ENCODE data around the gene CASP8AP2. TPM values are rescaled to one million over a fixed set of nuclear protein-coding genes. Genes with fewer than 3 reads are reported as not detected.

Gene CASP8AP2
- total and polyA plus RNA-seq, 9 of the 15 experiments (the other 6 are each of a cell fraction or from before 2014, with no cell fraction given) = 10.6 to 30.0 (median 19.1) TPM

GRCh38 chr6:89797317-89797716 lies 32.4 kb upstream of the CASP8AP2 start (continued):
- TF ChIP-seq TBL1XR1 (IDR thresholded peaks at IDR 0.05; ENCODE audit: low read length in 2 of 2) (no peak), RHOXF2B (CRISPR knock-in tag; conservative IDR thresholded peaks at IDR 0.05) (no peak), ZNF436 (CRISPR knock-in tag; IDR thresholded peaks at IDR 0.05) (no peak), RBBP5 (IDR thresholded peaks at IDR 0.05; ENCODE audit: borderline replicate concordance, insufficient read depth, low read length, poor library complexity, severe bottlenecking) (no peak), ZNF551 (CRISPR knock-in tag; IDR thresholded peaks at IDR 0.05) (no peak), ARID3B (CRISPR knock-in tag; IDR thresholded peaks at IDR 0.05; ENCODE audit: borderline replicate concordance) (no peak), BRD9 (IDR thresholded peaks at IDR 0.05; ENCODE audit: low read depth, partially characterized antibody) (no peak), ERF (CRISPR knock-in tag; IDR thresholded peaks at IDR 0.05) (no peak), ZBTB5 (IDR thresholded peaks at IDR 0.05) (no peak), ZBTB11 (CRISPR knock-in tag; IDR thresholded peaks at IDR 0.05) (no peak), ETS2 (tag; IDR thresholded peaks at IDR 0.05; ENCODE audit: borderline replicate concordance, poor library complexity, severe bottlenecking) (no peak), BCOR (IDR thresholded peaks at IDR 0.05) (no peak), TSC22D4 (tag; IDR thresholded peaks at IDR 0.05) (no peak), CTCF (IDR thresholded peaks at IDR 0.05 in 2 of 3, conservative IDR thresholded peaks at IDR 0.05 in 1 of 3; ENCODE audit: insufficient read depth in 2 of 3, low read depth in 1 of 3, low read length in 3 of 3) (no peak), CREB1 (IDR thresholded peaks at IDR 0.05) (no peak), CREB1 (CRISPR knock-in tag; IDR thresholded peaks at IDR 0.05) (no peak), FOSL1 (tag; conservative IDR thresholded peaks at IDR 0.05) (peak; percentile 82), KDM1A (IDR thresholded peaks at IDR 0.05) (0 out of 4 replicates have a peak, but pooled peaks of 1 of the 2 experiments have one; percentile 15), ZNF586 (CRISPR knock-in tag; conservative IDR thresholded peaks at IDR 0.05) (no peak), NCOR1 (IDR thresholded peaks at IDR 0.05) (peak; percentile 39; the same call in 1 of the 2 replicates), ZNF766 (CRISPR knock-in tag; conservative IDR thresholded peaks at IDR 0.05) (no peak)

Data from K562 (cell line).